Chondrocyte (in vitro differentiated cells): Measurements from ENCODE around the gene CELA3B. TPM values are rescaled to one million over a fixed set of nuclear protein-coding genes. Genes with fewer than 3 reads are reported as not detected.
"Not testable (repeated sequence)": the region's sequence is repeated elsewhere in the genome, so short reads cannot be mapped to it uniquely, and the experiment has no call there.

Experiments used
- DNase-seq: peaks from one replicate; pipeline ENCODE4 v3.0.0; 2021; ENCODE audit warnings: mixed read lengths, low spot score
- H3K27ac Mint-ChIP-seq: one replicate; pipeline ENCODE4 v1.8.0; 2021; ENCODE audit warnings: mild to moderate bottlenecking, moderate library complexity, mixed read lengths; ENCODE audit not compliant: unreplicated experiment
- H3K27me3 Mint-ChIP-seq: 2 replicates; pipeline ENCODE4 v1.8.0; 2021; ENCODE audit warnings: low read depth, mixed read lengths
- H3K36me3 Mint-ChIP-seq: 2 replicates; pipeline ENCODE4 v1.8.0; 2021; ENCODE audit warnings: low read depth, mixed read lengths
- H3K4me1 Mint-ChIP-seq: 2 replicates; pipeline ENCODE4 v1.8.0; 2021; ENCODE audit warnings: low read depth, mild to moderate bottlenecking, mixed read lengths
- H3K4me3 Mint-ChIP-seq: one replicate; pipeline ENCODE4 v1.8.0; 2021; ENCODE audit warnings: mild to moderate bottlenecking, moderate library complexity, mixed read lengths; ENCODE audit not compliant: unreplicated experiment
- H3K9me3 Mint-ChIP-seq: 2 replicates; pipeline ENCODE4 v1.8.0; 2021; ENCODE audit warnings: low read depth, mixed read lengths
- total RNA-seq: library from RNA; stranded (reverse); gene quantifications from 3 replicates; pipeline ENCODE4 v1.2.1, GENCODE V29; 2021
- TF ChIP-seq, protein P1 (sequence below): fragments of 200-600 bp; sonication (generic); IDR thresholded peaks from 2 replicates; pipeline ENCODE4 v1.5.0; 2021; ENCODE audit warnings: antibody characterized with exemption, mild to moderate bottlenecking, moderate library complexity

CELA3B gene
- total RNA-seq, 1 donor from 2014 or later, result not detected

DNA sequence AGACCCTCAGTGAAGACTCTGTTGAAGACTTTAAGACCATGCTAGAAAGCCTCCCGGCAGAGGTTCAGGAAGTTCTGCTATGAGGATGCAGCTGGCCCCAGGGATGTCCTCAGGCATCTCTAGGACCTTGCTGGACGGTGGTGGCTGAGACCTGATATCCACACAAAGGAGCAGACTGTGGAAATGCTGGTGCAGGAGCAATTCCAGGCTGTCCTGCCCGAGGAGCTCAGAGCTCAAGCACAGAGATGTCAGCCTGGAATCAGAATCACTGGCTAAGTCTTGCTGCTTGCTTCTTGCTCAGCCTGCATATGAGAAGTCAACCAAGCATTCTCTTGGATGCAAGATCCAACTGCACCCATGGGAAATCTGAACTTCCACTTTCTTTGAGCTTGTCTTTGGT is 53.7 kb downstream of the CELA3B start:
- peaks cover 8% of the 10 kb centered on the region for H3K4me1 Mint-ChIP-seq
- no peak for DNase-seq
- no peaks in the 10 kb centered on the region for H3K9me3 Mint-ChIP-seq
- H3K27ac Mint-ChIP-seq, result no peak overlapping the region
- H3K36me3 Mint-ChIP-seq, result no peaks in the 10 kb centered on the region
- H3K27me3 Mint-ChIP-seq, result no peaks in the 10 kb centered on the region
- no peak overlapping the region for H3K4me3 Mint-ChIP-seq
- TF ChIP-seq, protein P1, sequence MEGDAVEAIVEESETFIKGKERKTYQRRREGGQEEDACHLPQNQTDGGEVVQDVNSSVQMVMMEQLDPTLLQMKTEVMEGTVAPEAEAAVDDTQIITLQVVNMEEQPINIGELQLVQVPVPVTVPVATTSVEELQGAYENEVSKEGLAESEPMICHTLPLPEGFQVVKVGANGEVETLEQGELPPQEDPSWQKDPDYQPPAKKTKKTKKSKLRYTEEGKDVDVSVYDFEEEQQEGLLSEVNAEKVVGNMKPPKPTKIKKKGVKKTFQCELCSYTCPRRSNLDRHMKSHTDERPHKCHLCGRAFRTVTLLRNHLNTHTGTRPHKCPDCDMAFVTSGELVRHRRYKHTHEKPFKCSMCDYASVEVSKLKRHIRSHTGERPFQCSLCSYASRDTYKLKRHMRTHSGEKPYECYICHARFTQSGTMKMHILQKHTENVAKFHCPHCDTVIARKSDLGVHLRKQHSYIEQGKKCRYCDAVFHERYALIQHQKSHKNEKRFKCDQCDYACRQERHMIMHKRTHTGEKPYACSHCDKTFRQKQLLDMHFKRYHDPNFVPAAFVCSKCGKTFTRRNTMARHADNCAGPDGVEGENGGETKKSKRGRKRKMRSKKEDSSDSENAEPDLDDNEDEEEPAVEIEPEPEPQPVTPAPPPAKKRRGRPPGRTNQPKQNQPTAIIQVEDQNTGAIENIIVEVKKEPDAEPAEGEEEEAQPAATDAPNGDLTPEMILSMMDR, result no peak

DNA sequence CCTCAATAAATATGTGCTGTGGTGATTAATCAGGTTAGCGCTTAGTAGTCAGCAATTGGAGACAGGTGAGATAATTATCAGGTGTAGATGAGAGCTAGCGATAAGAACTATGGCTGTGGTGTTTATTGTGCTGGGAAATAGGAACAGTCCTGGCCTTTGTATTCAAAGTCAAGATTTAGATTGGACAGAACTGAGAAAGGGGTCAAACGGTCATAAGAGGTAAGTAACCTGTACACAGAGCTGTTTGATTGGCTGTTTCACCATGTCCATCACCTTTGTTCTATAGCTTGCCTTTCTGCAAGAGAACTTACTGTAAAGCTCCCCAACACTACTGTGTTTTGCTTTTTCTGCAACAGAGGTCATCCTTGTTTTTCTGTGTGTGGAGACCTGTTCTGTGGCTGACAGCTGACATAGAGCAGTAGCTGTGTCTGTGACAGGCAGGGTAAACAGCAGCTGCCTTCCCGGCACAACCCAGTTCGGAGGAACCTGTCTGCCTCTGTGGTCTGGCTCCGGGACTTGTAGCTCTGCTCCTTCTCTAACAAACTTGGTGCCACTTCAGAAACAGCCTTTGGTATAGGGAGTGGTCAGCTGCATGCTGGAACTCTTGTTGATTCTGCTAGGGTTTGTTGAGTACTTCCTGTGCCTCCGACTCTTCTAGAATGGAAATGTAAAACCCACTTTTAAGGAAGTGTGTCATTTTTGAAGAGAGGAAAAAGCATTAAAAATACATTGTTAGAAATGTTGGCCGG is 54.6 kb downstream of the CELA3B start:
- peaks cover 2% of the 10 kb centered on the region for H3K4me1 Mint-ChIP-seq
- H3K4me3 Mint-ChIP-seq, result no peak overlapping the region
- no peaks in the 10 kb centered on the region for H3K36me3 Mint-ChIP-seq
- no peak overlapping the region for H3K27ac Mint-ChIP-seq
- H3K27me3 Mint-ChIP-seq, result no peaks in the 10 kb centered on the region
- no peaks in the 10 kb centered on the region for H3K9me3 Mint-ChIP-seq
- TF ChIP-seq, protein P1, result no peak
- no peak for DNase-seq

DNA sequence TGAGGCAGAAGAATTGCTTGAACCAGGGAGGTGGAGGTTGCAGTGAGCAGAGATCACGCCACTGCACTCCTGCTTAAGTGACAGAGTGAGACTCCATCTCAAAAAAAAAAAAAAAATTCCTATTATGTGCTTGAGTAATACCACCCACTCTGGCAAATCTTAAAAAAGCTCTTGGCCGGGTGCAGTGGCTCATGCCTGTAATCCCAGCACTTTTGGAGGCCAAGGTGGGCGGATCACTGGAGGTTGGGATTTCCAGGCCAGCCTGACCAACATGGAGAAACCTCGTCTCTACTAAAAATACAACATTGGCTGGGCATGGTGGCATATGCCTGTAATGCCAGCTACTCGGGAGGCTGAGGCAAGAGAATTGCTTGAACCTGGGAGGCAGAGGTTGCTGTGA is 58.0 kb downstream of the CELA3B start:
- not testable (repeated sequence) for H3K27ac Mint-ChIP-seq, H3K36me3 Mint-ChIP-seq, H3K9me3 Mint-ChIP-seq, H3K4me3 Mint-ChIP-seq, H3K4me1 Mint-ChIP-seq, H3K27me3 Mint-ChIP-seq, DNase-seq

DNA sequence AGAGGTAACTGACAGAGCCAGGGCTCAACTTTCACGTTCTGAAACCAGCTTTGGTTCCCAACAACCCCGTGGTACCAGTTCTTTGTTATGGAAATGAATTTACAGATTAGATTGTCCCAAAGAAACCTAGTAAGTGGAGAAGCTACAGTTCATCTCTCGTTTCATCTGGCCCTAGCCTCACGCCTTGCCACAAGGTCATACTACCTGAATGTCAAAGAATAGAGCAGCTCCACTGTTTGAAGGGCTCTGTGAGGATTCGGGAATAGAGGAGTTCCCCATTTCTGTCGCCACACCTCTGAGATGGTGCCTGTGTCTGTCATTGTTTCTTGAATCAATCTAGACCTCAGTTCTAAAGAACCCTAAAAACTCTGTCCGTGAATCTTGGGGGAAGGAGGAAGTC is 60.7 kb downstream of the CELA3B start:
- Mint-ChIP-seq H3K27ac (no peak overlapping the region), H3K9me3 (no peaks in the 10 kb centered on the region), H3K27me3 (no peaks in the 10 kb centered on the region), H3K4me1 (peaks cover 8% of the 10 kb centered on the region), H3K4me3 (no peak overlapping the region), H3K36me3 (no peaks in the 10 kb centered on the region)
- no peak for DNase-seq
- TF ChIP-seq, protein P1, result no peak

DNA sequence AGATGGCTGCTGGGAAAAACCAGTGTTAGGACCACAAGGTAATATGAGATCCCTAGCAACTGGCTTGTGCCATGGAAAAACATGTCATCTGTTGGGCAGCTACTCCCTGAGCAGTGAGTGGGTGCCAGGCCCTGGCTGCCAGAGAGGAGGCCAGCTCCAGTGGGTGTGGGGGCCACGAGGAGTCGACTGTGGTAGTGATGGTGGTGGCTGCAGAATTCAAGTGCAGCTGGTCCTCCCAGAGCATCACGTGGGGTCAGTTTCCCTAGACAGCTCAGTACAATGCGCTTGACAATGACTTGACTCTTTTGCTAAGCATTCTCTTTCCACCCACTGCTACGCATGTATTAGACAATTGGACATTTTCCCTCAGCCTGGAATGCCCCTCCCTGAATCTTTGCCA is 61.2 kb downstream of the CELA3B start:
- H3K9me3 Mint-ChIP-seq, result no peaks in the 10 kb centered on the region
- DNase-seq, result no peak

More for the DNA sequence above, 61.2 kb downstream of the CELA3B start:
- no peaks in the 10 kb centered on the region for H3K27me3 Mint-ChIP-seq
- H3K4me3 Mint-ChIP-seq, result no peak overlapping the region
- peaks cover 8% of the 10 kb centered on the region for H3K4me1 Mint-ChIP-seq
- TF ChIP-seq, protein P1, result no peak
- H3K27ac Mint-ChIP-seq, result peak overlapping the region; percentile 66
- H3K36me3 Mint-ChIP-seq, result no peaks in the 10 kb centered on the region

Other genes with a start within 250 kb of the CELA3B start
- 54.5 to 58.3 TPM (median 56.1 TPM) in 3 replicates for gene USP48, start 193.9 kb upstream of the CELA3B start, total RNA-seq
- gene LDLRAD2, start 164.8 kb upstream of the CELA3B start, total RNA-seq, result 0.07 to 0.23 TPM in 2 of 3 replicates, not detected in the other
- 348 to 488 TPM (median 481 TPM) in 3 replicates for gene HSPG2, start 39.7 kb upstream of the CELA3B start, total RNA-seq
- not detected in 3 replicates for gene CELA3A, start 24.6 kb downstream of the CELA3B start, total RNA-seq
- gene CDC42, start 75.7 kb downstream of the CELA3B start, total RNA-seq, result 250 to 272 TPM (median 259 TPM) in 3 replicates
- 0.05 to 0.46 TPM (median 0.08 TPM) in 3 replicates for gene WNT4, start 166.1 kb downstream of the CELA3B start, total RNA-seq